ENCODE measurements around the gene CAMSAP3. TPM values are rescaled to one million over a fixed set of nuclear protein-coding genes. Genes with fewer than 3 reads are reported as not detected.

The CAMSAP3 gene
- total and polyA plus RNA-seq, 2 experiments from 2014 or later, result 22.8 to 58.5 TPM

DNA sequence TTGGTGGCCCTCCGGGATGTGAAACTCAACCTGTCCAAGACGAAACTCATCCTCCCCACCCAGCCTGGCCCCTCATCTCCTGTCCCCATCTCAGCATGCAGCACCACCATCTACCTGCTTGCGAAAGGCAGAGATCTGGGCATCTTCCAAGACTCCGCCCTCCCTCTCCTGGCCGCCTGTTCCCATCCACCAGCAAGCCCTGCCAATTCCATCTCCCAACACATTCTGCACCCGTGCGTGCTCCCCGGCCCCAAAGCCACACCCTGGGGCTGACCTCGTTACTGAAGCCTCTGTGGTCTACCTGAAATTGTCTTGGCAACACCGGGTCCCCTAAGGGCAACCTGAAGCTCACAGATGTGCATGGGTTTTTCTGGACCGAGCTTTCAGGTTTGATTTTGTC, 13.2 kb upstream of the CAMSAP3 start:
- no peak for TF ChIP-seq EZH2phosphoT487 (IDR thresholded peaks at IDR 0.05; ENCODE audit: low read depth, severe bottlenecking, unreplicated experiment)
- no peaks in the 10 kb centered on the region for H4K20me1 ChIP-seq (ENCODE audit: insufficient read depth, poor library complexity, severe bottlenecking)
- no peaks in the 10 kb centered on the region for H3K4me1 ChIP-seq (ENCODE audit: insufficient read depth)
- no peaks in the 10 kb centered on the region for H3K79me2 ChIP-seq
- no peak overlapping the region for H3K27ac ChIP-seq
- no peaks in the 10 kb centered on the region for H3K9me3 ChIP-seq (ENCODE audit: low read depth)
- no peak overlapping the region for H2AFZ ChIP-seq
- H3K9me2 ChIP-seq (replicated peaks; ENCODE audit: insufficient read depth), result no peaks in the 10 kb centered on the region
- no peak for DNase-seq (ENCODE audit: low spot score)
- no peak overlapping the region for H3K4me3 ChIP-seq
- no peaks in the 10 kb centered on the region for H3K27me3 ChIP-seq
- H3K4me2 ChIP-seq, result no peak overlapping the region
- 68% methylated on average over 11 of the region's 11 CpGs for WGBS (ENCODE audit: low lambda C conversion rate, missing lambda C conversion rate)
- no peaks in the 10 kb centered on the region for H3K36me3 ChIP-seq (replicated peaks; ENCODE audit: insufficient read depth, low read depth)

DNA sequence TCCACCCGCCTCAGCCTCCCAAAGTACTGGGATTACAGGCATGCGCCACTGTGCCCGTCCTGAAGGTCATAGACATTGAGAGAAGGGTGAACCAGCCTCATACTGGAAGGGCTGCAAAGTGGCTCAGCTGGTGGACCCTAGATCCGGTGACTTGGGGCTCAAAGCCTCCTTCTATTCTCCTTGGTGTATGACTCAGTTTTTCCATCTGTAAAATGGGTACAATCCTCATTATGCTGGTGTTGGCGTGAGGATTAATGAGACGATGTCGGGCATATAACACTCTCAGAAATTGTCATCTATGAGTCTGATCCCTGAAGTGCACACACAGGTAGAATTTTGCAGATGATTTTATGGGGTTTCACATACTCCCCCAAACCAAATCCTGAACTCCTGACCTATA, 5.8 kb upstream of the CAMSAP3 start:
- Histone ChIP-seq H3K27me3 (no peaks in the 10 kb centered on the region), H4K20me1 (ENCODE audit: insufficient read depth, poor library complexity, severe bottlenecking) (no peaks in the 10 kb centered on the region), H3K4me2 (no peak overlapping the region), H3K36me3 (replicated peaks; ENCODE audit: insufficient read depth, low read depth) (no peaks in the 10 kb centered on the region), H3K27ac (no peak overlapping the region), H3K4me3 (no peak overlapping the region), H3K9me2 (replicated peaks; ENCODE audit: insufficient read depth) (no peaks in the 10 kb centered on the region), H3K4me1 (ENCODE audit: insufficient read depth) (no peaks in the 10 kb centered on the region), H2AFZ (no peak overlapping the region), H3K79me2 (no peaks in the 10 kb centered on the region), H3K9me3 (ENCODE audit: low read depth) (no peaks in the 10 kb centered on the region)
- DNase-seq (ENCODE audit: low spot score), result no peak
- TF ChIP-seq EZH2 (IDR thresholded peaks at IDR 0.05; ENCODE audit: borderline replicate concordance) (no peak), EZH2phosphoT487 (IDR thresholded peaks at IDR 0.05; ENCODE audit: low read depth, severe bottlenecking, unreplicated experiment) (no peak)
- TF ChIP-seq, protein P1, sequence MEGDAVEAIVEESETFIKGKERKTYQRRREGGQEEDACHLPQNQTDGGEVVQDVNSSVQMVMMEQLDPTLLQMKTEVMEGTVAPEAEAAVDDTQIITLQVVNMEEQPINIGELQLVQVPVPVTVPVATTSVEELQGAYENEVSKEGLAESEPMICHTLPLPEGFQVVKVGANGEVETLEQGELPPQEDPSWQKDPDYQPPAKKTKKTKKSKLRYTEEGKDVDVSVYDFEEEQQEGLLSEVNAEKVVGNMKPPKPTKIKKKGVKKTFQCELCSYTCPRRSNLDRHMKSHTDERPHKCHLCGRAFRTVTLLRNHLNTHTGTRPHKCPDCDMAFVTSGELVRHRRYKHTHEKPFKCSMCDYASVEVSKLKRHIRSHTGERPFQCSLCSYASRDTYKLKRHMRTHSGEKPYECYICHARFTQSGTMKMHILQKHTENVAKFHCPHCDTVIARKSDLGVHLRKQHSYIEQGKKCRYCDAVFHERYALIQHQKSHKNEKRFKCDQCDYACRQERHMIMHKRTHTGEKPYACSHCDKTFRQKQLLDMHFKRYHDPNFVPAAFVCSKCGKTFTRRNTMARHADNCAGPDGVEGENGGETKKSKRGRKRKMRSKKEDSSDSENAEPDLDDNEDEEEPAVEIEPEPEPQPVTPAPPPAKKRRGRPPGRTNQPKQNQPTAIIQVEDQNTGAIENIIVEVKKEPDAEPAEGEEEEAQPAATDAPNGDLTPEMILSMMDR (IDR thresholded peaks at IDR 0.05; ENCODE audit: poor library complexity), result no peak
- 89% methylated on average over 7 of the region's 7 CpGs for WGBS (ENCODE audit: low lambda C conversion rate, missing lambda C conversion rate)

DNA sequence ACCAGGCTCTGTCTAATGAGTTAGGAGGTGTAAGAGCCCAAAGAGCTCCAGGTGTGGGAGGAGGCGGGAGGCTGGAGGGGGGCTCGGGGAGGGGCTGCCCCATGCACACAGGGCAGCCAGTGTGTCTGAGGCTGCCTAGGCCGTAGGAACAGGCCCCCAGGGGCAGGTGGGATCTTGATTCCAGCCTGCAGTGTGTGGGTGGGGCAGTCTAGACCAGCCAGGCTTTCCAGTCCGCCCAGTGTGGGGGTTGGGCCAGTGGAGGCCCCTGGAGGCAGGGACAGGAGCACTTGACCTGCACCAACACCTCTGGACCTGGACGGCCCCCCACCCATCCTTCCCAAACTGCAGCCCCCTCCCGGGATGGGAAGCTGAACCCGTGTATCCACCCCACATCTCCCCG, 5.4 kb upstream of the CAMSAP3 start:
- H3K36me3 ChIP-seq (replicated peaks; ENCODE audit: insufficient read depth, low read depth), result no peaks in the 10 kb centered on the region
- TF ChIP-seq, protein P1 (IDR thresholded peaks at IDR 0.05; ENCODE audit: poor library complexity), result no peak
- TF ChIP-seq EZH2phosphoT487 (IDR thresholded peaks at IDR 0.05; ENCODE audit: low read depth, severe bottlenecking, unreplicated experiment) (no peak), EZH2 (IDR thresholded peaks at IDR 0.05; ENCODE audit: borderline replicate concordance) (no peak)
- no peak overlapping the region for H3K4me2 ChIP-seq
- H4K20me1 ChIP-seq (ENCODE audit: insufficient read depth, poor library complexity, severe bottlenecking), result no peaks in the 10 kb centered on the region
- H3K27me3 ChIP-seq, result no peaks in the 10 kb centered on the region
- no peaks in the 10 kb centered on the region for H3K9me3 ChIP-seq (ENCODE audit: low read depth)
- no peak overlapping the region for H2AFZ ChIP-seq
- H3K4me1 ChIP-seq (ENCODE audit: insufficient read depth), result no peaks in the 10 kb centered on the region
- no peak overlapping the region for H3K27ac ChIP-seq
- H3K9me2 ChIP-seq (replicated peaks; ENCODE audit: insufficient read depth), result no peaks in the 10 kb centered on the region
- H3K79me2 ChIP-seq, result no peaks in the 10 kb centered on the region
- no peak for DNase-seq (ENCODE audit: low spot score)
- WGBS (ENCODE audit: low lambda C conversion rate, missing lambda C conversion rate), result 67% methylated on average over 6 of the region's 8 CpGs
- no peak overlapping the region for H3K4me3 ChIP-seq

DNA sequence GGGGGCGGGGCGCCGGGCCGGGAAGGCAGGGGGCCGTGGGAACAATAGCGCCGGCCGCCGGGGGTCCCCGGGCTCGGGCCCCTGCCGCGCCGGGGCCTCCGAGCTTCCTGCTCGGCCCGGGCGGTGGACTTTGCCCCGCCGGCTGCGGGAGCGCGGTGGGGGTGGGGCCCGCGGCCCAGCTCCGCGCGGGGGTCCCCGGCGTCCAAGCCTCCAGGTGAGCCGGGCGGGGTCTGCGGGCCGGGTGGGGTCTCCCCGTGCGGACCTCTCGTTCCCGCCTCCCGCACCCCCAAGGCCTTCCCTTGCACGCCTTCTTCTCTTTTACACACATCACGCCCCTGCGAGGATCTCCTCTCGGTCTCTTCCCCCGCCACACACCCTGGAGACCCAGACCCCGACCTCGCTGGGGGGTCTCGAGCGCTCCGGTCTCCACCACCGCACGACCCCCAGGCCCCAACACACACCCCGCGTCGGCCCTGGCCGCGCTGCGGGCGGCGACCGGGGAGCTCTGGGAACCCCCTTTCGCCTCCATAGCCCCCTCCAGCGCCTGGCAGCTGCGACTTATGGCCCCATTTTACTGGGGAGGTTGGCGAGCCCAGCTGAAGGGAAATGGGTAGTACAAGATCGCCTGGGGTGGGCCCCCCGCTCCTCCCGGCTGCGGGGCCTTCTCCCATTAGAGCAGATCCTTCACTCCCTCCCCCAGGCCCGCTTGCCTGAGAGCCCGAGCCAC, 711 bp downstream of the CAMSAP3 start:
- Histone ChIP-seq H3K4me3 (peak overlapping the region; percentile 67), H3K4me1 (ENCODE audit: insufficient read depth) (peaks cover 5% of the 10 kb centered on the region), H3K9me3 (ENCODE audit: low read depth) (no peaks in the 10 kb centered on the region), H3K4me2 (peak overlapping the region; percentile 89), H3K36me3 (replicated peaks; ENCODE audit: insufficient read depth, low read depth) (no peaks in the 10 kb centered on the region), H4K20me1 (ENCODE audit: insufficient read depth, poor library complexity, severe bottlenecking) (peaks cover 32% of the 10 kb centered on the region), H3K9me2 (replicated peaks; ENCODE audit: insufficient read depth) (no peaks in the 10 kb centered on the region), H3K27ac (peak overlapping the region; percentile 75), H3K79me2 (peaks cover 34% of the 10 kb centered on the region), H3K27me3 (no peaks in the 10 kb centered on the region), H2AFZ (no peak overlapping the region)
- WGBS (ENCODE audit: low lambda C conversion rate, missing lambda C conversion rate), result 4% methylated on average over 28 of the region's 70 CpGs
- TF ChIP-seq, protein P1 (IDR thresholded peaks at IDR 0.05; ENCODE audit: poor library complexity), result no peak
- TF ChIP-seq EZH2 (IDR thresholded peaks at IDR 0.05; ENCODE audit: borderline replicate concordance) (no peak), EZH2phosphoT487 (IDR thresholded peaks at IDR 0.05; ENCODE audit: low read depth, severe bottlenecking, unreplicated experiment) (no peak)
- peak; percentile 73 for DNase-seq (ENCODE audit: low spot score)

All from hepatocyte (in vitro differentiated cells).